Measurements from ENCODE around the gene CEP85L.

The CEP85L gene

DNA sequence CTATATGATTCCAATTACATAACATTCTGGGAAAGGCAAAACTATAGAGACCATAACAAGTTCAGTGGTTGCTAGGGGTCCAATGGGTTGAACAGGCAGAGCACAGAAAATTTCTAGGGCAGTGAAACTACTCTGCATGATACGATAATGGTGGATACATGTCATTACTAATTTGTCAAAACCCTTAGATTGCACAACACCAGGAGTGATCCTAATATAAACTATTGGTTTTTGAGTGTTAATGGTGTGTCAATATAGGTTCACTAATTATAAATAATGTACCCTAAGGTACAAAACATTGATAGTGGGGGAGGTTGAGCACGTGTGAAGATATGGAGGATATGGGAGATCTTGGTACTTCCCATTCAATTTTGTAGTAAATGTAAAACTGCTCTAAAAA is 145.7 kb downstream of the CEP85L start:
- H3K27ac ChIP-seq (ENCODE audit: low read depth, low read length): no peak overlapping the region
- H3K18ac ChIP-seq (ENCODE audit: low read length): no peak overlapping the region
- no peak overlapping the region for H2BK120ac ChIP-seq (ENCODE audit: insufficient read depth, low read length, poor library complexity)
- H3K4me3 ChIP-seq (ENCODE audit: low read depth, low read length): no peak overlapping the region
- no CpG with 5 or more reads among the region's 2 CpGs for WGBS (ENCODE audit: extremely low coverage, insufficient coverage, insufficient read length)
- DNase-seq: no peak
- no peak overlapping the region for H4K12ac ChIP-seq (ENCODE audit: low read depth, low read length)
- H3K36me3 ChIP-seq (ENCODE audit: control insufficient read depth in 1 of 2, insufficient read depth in 2 of 2, low read length in 2 of 2): peaks cover 2% of the 10 kb centered on the region in 2 experiments
- no peaks in the 10 kb centered on the region for H3K27me3 ChIP-seq (ENCODE audit: insufficient read depth, low read length)
- H4K91ac ChIP-seq (ENCODE audit: low read depth, low read length): no peak overlapping the region
- no peaks in the 10 kb centered on the region for H3K79me1 ChIP-seq (ENCODE audit: low read length)
- no peak overlapping the region for H3K4ac ChIP-seq (ENCODE audit: low read depth, low read length)
- H3K9ac ChIP-seq (ENCODE audit: low read length): no peak overlapping the region
- no peak overlapping the region for H3K4me2 ChIP-seq (ENCODE audit: low read length)
- H3K4me1 ChIP-seq (ENCODE audit: control insufficient read depth in 1 of 2, insufficient read depth in 2 of 2, low read length in 2 of 2): no peaks in the 10 kb centered on the region
- H2BK12ac ChIP-seq (ENCODE audit: low read length): no peak overlapping the region
- no peak overlapping the region for H3K23ac ChIP-seq (ENCODE audit: low read length)
- H2AK5ac ChIP-seq (ENCODE audit: low read length): no peak overlapping the region
- no peaks in the 10 kb centered on the region for H3K79me2 ChIP-seq (ENCODE audit: control insufficient read depth, insufficient read depth, low read length, poor library complexity)
- H2AFZ ChIP-seq (ENCODE audit: insufficient read depth, low read length, poor library complexity): no peak overlapping the region
- no peak overlapping the region for H3K14ac ChIP-seq (ENCODE audit: low read length)
- no peak overlapping the region for H4K8ac ChIP-seq (ENCODE audit: low read depth, low read length)
- no peak overlapping the region for H2BK5ac ChIP-seq (ENCODE audit: low read depth, low read length, poor library complexity)
- H3K9me3 ChIP-seq (ENCODE audit: insufficient read depth, low read depth, low read length): peaks cover 2% of the 10 kb centered on the region

DNA sequence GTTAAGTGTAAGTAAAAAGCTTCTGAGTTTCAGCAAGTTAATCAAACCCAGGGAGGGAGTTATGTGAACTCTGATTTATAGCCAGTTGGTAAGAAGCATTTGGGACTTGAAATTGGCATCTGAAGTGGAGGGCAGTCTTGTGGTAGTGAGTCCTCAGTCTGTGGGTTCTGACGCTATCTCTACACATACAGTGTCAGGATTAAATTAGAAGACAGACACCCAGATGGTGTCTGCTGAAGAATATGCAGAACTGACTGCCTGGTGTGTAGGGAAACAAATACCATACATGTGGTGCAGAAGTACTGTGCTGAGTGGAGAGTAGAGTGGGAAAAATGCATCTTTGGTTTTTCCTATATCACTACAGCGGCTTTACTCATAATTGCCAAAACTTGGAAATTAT is 146.8 kb downstream of the CEP85L start:
- Histone ChIP-seq H3K79me1 (ENCODE audit: low read length) (no peaks in the 10 kb centered on the region), H3K9ac (ENCODE audit: low read length) (no peak overlapping the region), H3K23ac (ENCODE audit: low read length) (no peak overlapping the region), H3K27ac (ENCODE audit: low read depth, low read length) (no peak overlapping the region), H2BK120ac (ENCODE audit: insufficient read depth, low read length, poor library complexity) (no peak overlapping the region), H4K91ac (ENCODE audit: low read depth, low read length) (no peak overlapping the region), H3K4me3 (ENCODE audit: low read depth, low read length) (no peak overlapping the region), H3K4ac (ENCODE audit: low read depth, low read length) (no peak overlapping the region), H3K27me3 (ENCODE audit: insufficient read depth, low read length) (no peaks in the 10 kb centered on the region), H3K4me2 (ENCODE audit: low read length) (no peak overlapping the region), H3K4me1 (ENCODE audit: control insufficient read depth in 1 of 2, insufficient read depth in 2 of 2, low read length in 2 of 2) (no peaks in the 10 kb centered on the region), H3K14ac (ENCODE audit: low read length) (no peak overlapping the region), H4K8ac (ENCODE audit: low read depth, low read length) (no peak overlapping the region), H2AFZ (ENCODE audit: insufficient read depth, low read length, poor library complexity) (no peak overlapping the region), H3K18ac (ENCODE audit: low read length) (no peak overlapping the region), H2AK5ac (ENCODE audit: low read length) (no peak overlapping the region), H4K12ac (ENCODE audit: low read depth, low read length) (no peak overlapping the region), H3K79me2 (ENCODE audit: control insufficient read depth, insufficient read depth, low read length, poor library complexity) (no peaks in the 10 kb centered on the region), H2BK12ac (ENCODE audit: low read length) (no peak overlapping the region), H3K9me3 (ENCODE audit: insufficient read depth, low read depth, low read length) (peaks cover 2% of the 10 kb centered on the region), H3K36me3 (ENCODE audit: control insufficient read depth in 1 of 2, insufficient read depth in 2 of 2, low read length in 2 of 2) (peaks cover 2 to 5% of the 10 kb centered on the region in 2 experiments), H2BK5ac (ENCODE audit: low read depth, low read length, poor library complexity) (no peak overlapping the region)
- WGBS (ENCODE audit: extremely low coverage, insufficient coverage, insufficient read length): no CpG with 5 or more reads among the region's 2 CpGs
- no peak for DNase-seq

DNA sequence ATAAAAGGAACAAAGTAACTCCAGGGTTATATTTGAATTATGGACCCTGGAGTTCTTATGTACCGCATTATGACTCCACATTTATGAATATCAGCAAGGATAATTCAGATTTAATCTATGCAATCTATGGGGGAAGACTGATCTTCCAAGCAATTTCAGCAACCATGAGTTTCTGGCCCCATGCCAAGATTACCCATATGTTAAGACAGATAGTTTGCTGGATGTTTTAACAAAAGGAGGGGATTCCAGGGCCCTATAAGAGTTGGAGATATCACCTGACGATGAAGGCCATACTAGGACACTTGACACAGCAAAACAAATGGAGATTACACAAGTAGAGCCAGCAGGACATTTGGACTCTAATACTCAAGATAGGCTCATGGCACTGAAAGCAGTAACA is 149.2 kb downstream of the CEP85L start:
- H2BK12ac ChIP-seq (ENCODE audit: low read length): no peak overlapping the region
- H3K14ac ChIP-seq (ENCODE audit: low read length): no peak overlapping the region
- H4K91ac ChIP-seq (ENCODE audit: low read depth, low read length): no peak overlapping the region
- H3K27ac ChIP-seq (ENCODE audit: low read depth, low read length): no peak overlapping the region
- no peaks in the 10 kb centered on the region for H3K4me1 ChIP-seq (ENCODE audit: control insufficient read depth in 1 of 2, insufficient read depth in 2 of 2, low read length in 2 of 2)
- no peaks in the 10 kb centered on the region for H3K79me1 ChIP-seq (ENCODE audit: low read length)
- peaks cover 2% of the 10 kb centered on the region for H3K9me3 ChIP-seq (ENCODE audit: insufficient read depth, low read depth, low read length)
- H3K4ac ChIP-seq (ENCODE audit: low read depth, low read length): no peak overlapping the region
- peaks cover 2 to 5% of the 10 kb centered on the region in 2 experiments for H3K36me3 ChIP-seq (ENCODE audit: control insufficient read depth in 1 of 2, insufficient read depth in 2 of 2, low read length in 2 of 2)
- H3K18ac ChIP-seq (ENCODE audit: low read length): no peak overlapping the region
- no peak overlapping the region for H2BK120ac ChIP-seq (ENCODE audit: insufficient read depth, low read length, poor library complexity)
- H3K23ac ChIP-seq (ENCODE audit: low read length): no peak overlapping the region
- no peak overlapping the region for H2AK5ac ChIP-seq (ENCODE audit: low read length)
- no peaks in the 10 kb centered on the region for H3K27me3 ChIP-seq (ENCODE audit: insufficient read depth, low read length)
- no peak overlapping the region for H3K9ac ChIP-seq (ENCODE audit: low read length)
- H2AFZ ChIP-seq (ENCODE audit: insufficient read depth, low read length, poor library complexity): no peak overlapping the region
- H3K79me2 ChIP-seq (ENCODE audit: control insufficient read depth, insufficient read depth, low read length, poor library complexity): no peaks in the 10 kb centered on the region
- H3K4me2 ChIP-seq (ENCODE audit: low read length): no peak overlapping the region
- H2BK5ac ChIP-seq (ENCODE audit: low read depth, low read length, poor library complexity): no peak overlapping the region
- no peak overlapping the region for H4K12ac ChIP-seq (ENCODE audit: low read depth, low read length)
- no CpG with 5 or more reads among the region's 2 CpGs for WGBS (ENCODE audit: extremely low coverage, insufficient coverage, insufficient read length)
- H3K4me3 ChIP-seq (ENCODE audit: low read depth, low read length): no peak overlapping the region
- no peak overlapping the region for H4K8ac ChIP-seq (ENCODE audit: low read depth, low read length)
- DNase-seq: no peak

DNA sequence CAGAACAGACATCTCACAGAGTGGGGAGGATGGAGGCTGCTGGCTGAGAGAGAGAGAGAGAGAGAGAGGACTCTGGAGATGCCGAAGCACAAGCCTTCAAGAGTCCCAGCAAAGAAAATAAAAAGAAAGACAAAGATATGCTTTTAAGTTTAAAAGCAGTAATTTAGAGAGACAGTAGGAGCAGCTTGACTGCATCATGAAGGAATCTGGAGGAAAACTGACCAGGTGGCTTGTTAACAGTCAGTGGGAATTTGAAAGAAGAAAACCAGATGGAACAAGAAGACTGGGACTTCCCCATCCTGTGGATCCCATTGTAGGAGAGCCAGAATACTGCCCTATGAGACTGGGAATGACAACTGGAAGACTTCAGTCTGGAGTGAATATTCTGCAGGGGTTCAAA is 149.6 kb downstream of the CEP85L start:
- H2BK5ac ChIP-seq (ENCODE audit: low read depth, low read length, poor library complexity): no peak overlapping the region

More for the DNA sequence above, 149.6 kb downstream of the CEP85L start:
- no peaks in the 10 kb centered on the region for H3K27me3 ChIP-seq (ENCODE audit: insufficient read depth, low read length)
- no peak overlapping the region for H3K4me2 ChIP-seq (ENCODE audit: low read length)
- no peak for DNase-seq
- no CpG with 5 or more reads among the region's 1 CpG for WGBS (ENCODE audit: extremely low coverage, insufficient coverage, insufficient read length)
- H3K14ac ChIP-seq (ENCODE audit: low read length): no peak overlapping the region
- no peaks in the 10 kb centered on the region for H3K79me1 ChIP-seq (ENCODE audit: low read length)
- no peak overlapping the region for H3K4ac ChIP-seq (ENCODE audit: low read depth, low read length)
- no peak overlapping the region for H4K8ac ChIP-seq (ENCODE audit: low read depth, low read length)
- no peak overlapping the region for H3K4me3 ChIP-seq (ENCODE audit: low read depth, low read length)
- no peaks in the 10 kb centered on the region for H3K79me2 ChIP-seq (ENCODE audit: control insufficient read depth, insufficient read depth, low read length, poor library complexity)
- H3K36me3 ChIP-seq (ENCODE audit: control insufficient read depth in 1 of 2, insufficient read depth in 2 of 2, low read length in 2 of 2): peaks cover 2 to 5% of the 10 kb centered on the region in 2 experiments
- no peak overlapping the region for H2BK120ac ChIP-seq (ENCODE audit: insufficient read depth, low read length, poor library complexity)
- no peak overlapping the region for H4K91ac ChIP-seq (ENCODE audit: low read depth, low read length)
- no peaks in the 10 kb centered on the region for H3K4me1 ChIP-seq (ENCODE audit: control insufficient read depth in 1 of 2, insufficient read depth in 2 of 2, low read length in 2 of 2)
- no peak overlapping the region for H2AFZ ChIP-seq (ENCODE audit: insufficient read depth, low read length, poor library complexity)
- H3K9me3 ChIP-seq (ENCODE audit: insufficient read depth, low read depth, low read length): peaks cover 2% of the 10 kb centered on the region
- H3K9ac ChIP-seq (ENCODE audit: low read length): no peak overlapping the region
- H2BK12ac ChIP-seq (ENCODE audit: low read length): no peak overlapping the region
- H2AK5ac ChIP-seq (ENCODE audit: low read length): no peak overlapping the region
- H4K12ac ChIP-seq (ENCODE audit: low read depth, low read length): no peak overlapping the region
- H3K18ac ChIP-seq (ENCODE audit: low read length): no peak overlapping the region
- no peak overlapping the region for H3K23ac ChIP-seq (ENCODE audit: low read length)
- no peak overlapping the region for H3K27ac ChIP-seq (ENCODE audit: low read depth, low read length)
